Limb (tissue), 2 donors: ENCODE measurements around the gene SHISA3.

Experiments used
- DNase-seq, 2 donors: peaks; one replicate each; pipeline ENCODE4 v3.0.0-alpha.2; 2016; ENCODE audit errors: extremely low spot score in 2 of 2

Gene SHISA3

GRCh38 chr4:42442601-42443000 is 45.3 kb downstream of the SHISA3 start:
- DNase-seq, result no peak

GRCh38 chr4:42445038-42445437 is 47.8 kb downstream of the SHISA3 start:
- DNase-seq, result no peak

DNA sequence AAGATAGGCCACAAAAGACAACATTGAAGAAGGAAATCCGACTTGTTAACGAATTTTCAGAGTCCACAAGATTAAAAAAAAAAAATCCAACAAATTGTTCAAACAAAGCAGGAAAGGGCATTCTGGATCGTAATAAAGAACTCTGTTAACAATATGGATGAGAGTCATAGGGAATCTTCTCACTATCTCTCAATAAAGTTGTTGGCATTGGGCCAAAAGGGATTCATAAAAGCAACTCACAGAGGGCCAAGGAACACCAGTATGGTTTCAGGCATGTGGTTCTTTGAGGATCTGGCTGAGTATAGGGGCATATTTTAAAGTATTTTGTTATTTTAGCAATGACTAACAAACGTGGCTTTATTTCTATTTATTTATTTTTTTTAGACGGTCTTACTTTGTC is 49.5 kb downstream of the SHISA3 start:
- DNase-seq, result no peak
